Effector memory CD4-positive, alpha-beta T cell (primary cell): Measurements from ENCODE around the gene ENO2.
A peak's percentile ranks its signal among the peaks of the same experiment; 100 is the strongest.
"Not testable (repeated sequence)": the region's sequence is repeated elsewhere in the genome, so short reads cannot be mapped to it uniquely, and the experiment has no call there.

Experiments used
- DNase-seq, 3 donors: peaks; one replicate each; pipeline ENCODE4 v3.0.0-alpha.2; 2020
- H3K27ac ChIP-seq: 2 replicates; pipeline ENCODE4 v1.7.0; 2013; ENCODE audit warnings: mild to moderate bottlenecking, low read length, moderate library complexity; ENCODE audit not compliant: insufficient read depth, poor library complexity, severe bottlenecking
- H3K27me3 ChIP-seq: replicated peaks from 2 replicates; pipeline ENCODE4 v1.7.0; 2013; ENCODE audit warnings: mild to moderate bottlenecking, low read length; ENCODE audit not compliant: insufficient read depth, control insufficient read depth, poor library complexity, severe bottlenecking
- H3K36me3 ChIP-seq: 2 replicates; pipeline ENCODE4 v1.7.0; 2013; ENCODE audit warnings: mild to moderate bottlenecking, low read length, moderate library complexity; ENCODE audit not compliant: control insufficient read depth, insufficient read depth
- H3K4me1 ChIP-seq: 2 replicates; pipeline ENCODE4 v1.7.0; 2013; ENCODE audit warnings: low read length, mild to moderate bottlenecking; ENCODE audit not compliant: control insufficient read depth, insufficient read depth, poor library complexity, severe bottlenecking
- H3K4me3 ChIP-seq: 2 replicates; pipeline ENCODE4 v1.7.0; 2013; ENCODE audit warnings: low read length, low read depth, mild to moderate bottlenecking; ENCODE audit not compliant: insufficient read depth, poor library complexity, severe bottlenecking
- H3K9me3 ChIP-seq: 2 replicates; pipeline ENCODE4 v1.7.0; 2013; ENCODE audit warnings: mild to moderate bottlenecking, low read length, moderate library complexity; ENCODE audit not compliant: control insufficient read depth

ENO2 gene

GRCh38 chr12:6899837-6900519, 14.4 kb upstream of the ENO2 start:
- Histone ChIP-seq H3K27me3 (no peaks in the 10 kb centered on the region), H3K9me3 (no peaks in the 10 kb centered on the region), H3K27ac (no peak overlapping the region), H3K4me1 (peaks cover 4% of the 10 kb centered on the region), H3K36me3 (no peaks in the 10 kb centered on the region), H3K4me3 (no peak overlapping the region)
- DNase-seq, result no peak

GRCh38 chr12:6902448-6902847, 11.9 kb upstream of the ENO2 start:
- no peaks in the 10 kb centered on the region for H3K9me3 ChIP-seq
- H3K36me3 ChIP-seq, result no peaks in the 10 kb centered on the region
- DNase-seq, result no peak

GRCh38 chr12:6903722-6904121, 10.7 kb upstream of the ENO2 start:
- no peaks in the 10 kb centered on the region for H3K36me3 ChIP-seq
- H3K27me3 ChIP-seq, result no peaks in the 10 kb centered on the region
- no peak overlapping the region for H3K27ac ChIP-seq
- no peaks in the 10 kb centered on the region for H3K9me3 ChIP-seq
- no peak overlapping the region for H3K4me3 ChIP-seq
- DNase-seq, result no peak
- H3K4me1 ChIP-seq, result peaks cover 7% of the 10 kb centered on the region

More at GRCh38 chr12:6902448-6902847, 11.9 kb upstream of the ENO2 start:
- Histone ChIP-seq H3K4me3 (no peak overlapping the region), H3K4me1 (peaks cover 7% of the 10 kb centered on the region), H3K27ac (no peak overlapping the region), H3K27me3 (no peaks in the 10 kb centered on the region)

- Histone ChIP-seq H3K4me3 (peak within 1 kb of the TSS; percentile 59), H3K27me3 (no peaks in the 10 kb centered on the region), H3K4me1 (peaks cover 7% of the 10 kb centered on the region), H3K27ac (peak within 1 kb of the TSS; percentile 91), H3K9me3 (no peaks in the 10 kb centered on the region), H3K36me3 (no peaks in the 10 kb centered on the region)
- peak; percentile 98 to 99 (median 98) for DNase-seq
Measured at GRCh38 chr12:6904280-6905276, 9.8 kb upstream of the ENO2 start, which contains the start of gene LRRC23. LRRC23 (plus strand) TSS chr12:6904822; CDS start chr12:6905634, 812 bp downstream.

GRCh38 chr12:6905414-6906040, 8.9 kb upstream of the ENO2 start:
- H3K9me3 ChIP-seq, result no peaks in the 10 kb centered on the region
- no peaks in the 10 kb centered on the region for H3K27me3 ChIP-seq
- no peak for DNase-seq
- H3K4me1 ChIP-seq, result peaks cover 7% of the 10 kb centered on the region
- H3K4me3 ChIP-seq, result no peak overlapping the region
- H3K27ac ChIP-seq, result peak overlapping the region; percentile 91
- no peaks in the 10 kb centered on the region for H3K36me3 ChIP-seq

- DNase-seq, result not testable (repeated sequence)
Measured at GRCh38 chr12:6908141-6908540, 6.2 kb upstream of the ENO2 start.

GRCh38 chr12:6909421-6910145, 4.8 kb upstream of the ENO2 start:
- Histone ChIP-seq H3K4me1 (peaks cover 13% of the 10 kb centered on the region), H3K27me3 (no peaks in the 10 kb centered on the region), H3K36me3 (no peaks in the 10 kb centered on the region), H3K4me3 (no peak overlapping the region), H3K9me3 (no peaks in the 10 kb centered on the region), H3K27ac (no peak overlapping the region)
- no peak for DNase-seq

More at GRCh38 chr12:6908141-6908540, 6.2 kb upstream of the ENO2 start:
- not testable (repeated sequence) for H3K27me3 ChIP-seq, H3K27ac ChIP-seq, H3K36me3 ChIP-seq, H3K9me3 ChIP-seq, H3K4me3 ChIP-seq, H3K4me1 ChIP-seq

- H3K36me3 ChIP-seq, result peaks cover 9% of the 10 kb centered on the region
- no peak overlapping the region for H3K4me3 ChIP-seq
- no peak overlapping the region for H3K27ac ChIP-seq
- peaks cover 18% of the 10 kb centered on the region for H3K4me1 ChIP-seq
- H3K27me3 ChIP-seq, result no peaks in the 10 kb centered on the region
- no peaks in the 10 kb centered on the region for H3K9me3 ChIP-seq
- no peak for DNase-seq
Measured at GRCh38 chr12:6912164-6912935, 2.0 kb upstream of the ENO2 start.
